ENCODE measurements around the gene RAB5B. TPM values are rescaled to one million over a fixed set of nuclear protein-coding genes. Genes with fewer than 3 reads are reported as not detected.

RAB5B gene
- total RNA-seq, 1 donor from 2014 or later = 37.2 TPM

Other genes with a start within 250 kb of the RAB5B start
- gene CD63, start 245.1 kb upstream of the RAB5B start, total RNA-seq = 1,084 and 1,362 TPM in 2 replicates
- 1.3 TPM in 2 replicates for gene GDF11, start 231.0 kb upstream of the RAB5B start, total RNA-seq
- gene SARNP, start 156.4 kb upstream of the RAB5B start, total RNA-seq = 58.8 and 84.7 TPM in 2 replicates
- 25.3 and 26.2 TPM in 2 replicates for gene ORMDL2, start 156.0 kb upstream of the RAB5B start, total RNA-seq
- 34.1 and 49.7 TPM in 2 replicates for gene DNAJC14, start 144.5 kb upstream of the RAB5B start, total RNA-seq
- gene MMP19, start 131.1 kb upstream of the RAB5B start, total RNA-seq = 0.51 and 0.63 TPM in 2 replicates
- gene PYM1, start 46.2 kb upstream of the RAB5B start, total RNA-seq = 21.1 and 25.5 TPM in 2 replicates
- gene DGKA, start 42.9 kb upstream of the RAB5B start, total RNA-seq = 18.0 and 18.9 TPM in 2 replicates
- 0.51 and 0.63 TPM in 2 replicates for gene PMEL, start 8.0 kb upstream of the RAB5B start, total RNA-seq
- gene CDK2, start 7.2 kb upstream of the RAB5B start, total RNA-seq = 24.0 and 26.3 TPM in 2 replicates
- 9.0 and 11.1 TPM in 2 replicates for gene SUOX, start 23.2 kb downstream of the RAB5B start, total RNA-seq
- 0.13 and 0.38 TPM in 2 replicates for gene IKZF4, start 47.0 kb downstream of the RAB5B start, total RNA-seq
- 90.9 and 107 TPM in 2 replicates for gene RPS26, start 67.8 kb downstream of the RAB5B start, total RNA-seq
- 0.25 and 0.26 TPM in 2 replicates for gene ERBB3, start 106.1 kb downstream of the RAB5B start, total RNA-seq
- gene PA2G4, start 130.5 kb downstream of the RAB5B start, total RNA-seq = 91.8 and 130 TPM in 2 replicates
- 2,319 and 2,425 TPM in 2 replicates for gene RPL41, start 142.6 kb downstream of the RAB5B start, total RNA-seq
- gene ZC3H10, start 144.2 kb downstream of the RAB5B start, total RNA-seq = 2.7 and 3.3 TPM in 2 replicates
- 320 and 356 TPM in 2 replicates for gene ESYT1, start 154.2 kb downstream of the RAB5B start, total RNA-seq
- gene MYL6B, start 178.5 kb downstream of the RAB5B start, total RNA-seq = 60.3 and 87.9 TPM in 2 replicates
- gene MYL6, start 184.3 kb downstream of the RAB5B start, total RNA-seq = 2,234 and 2,594 TPM in 2 replicates
- 32.6 and 43.2 TPM in 2 replicates for gene SMARCC2, start 215.4 kb downstream of the RAB5B start, total RNA-seq
- 61.4 and 90.8 TPM in 2 replicates for gene RNF41, start 247.8 kb downstream of the RAB5B start, total RNA-seq

Measured in dermis microvascular lymphatic vessel endothelial cell (primary cell).